HG02884 (cell line): Measurements from ENCODE around the gene HGFAC.

Source experiments
- ATAC-seq: cut with Tn5 transposase; IDR thresholded peaks from one replicate; pipeline ENCODE4 v1.9.1; 2021; ENCODE audit warnings: mild to moderate bottlenecking, moderate library complexity; ENCODE audit not compliant: unreplicated experiment

HGFAC gene

DNA sequence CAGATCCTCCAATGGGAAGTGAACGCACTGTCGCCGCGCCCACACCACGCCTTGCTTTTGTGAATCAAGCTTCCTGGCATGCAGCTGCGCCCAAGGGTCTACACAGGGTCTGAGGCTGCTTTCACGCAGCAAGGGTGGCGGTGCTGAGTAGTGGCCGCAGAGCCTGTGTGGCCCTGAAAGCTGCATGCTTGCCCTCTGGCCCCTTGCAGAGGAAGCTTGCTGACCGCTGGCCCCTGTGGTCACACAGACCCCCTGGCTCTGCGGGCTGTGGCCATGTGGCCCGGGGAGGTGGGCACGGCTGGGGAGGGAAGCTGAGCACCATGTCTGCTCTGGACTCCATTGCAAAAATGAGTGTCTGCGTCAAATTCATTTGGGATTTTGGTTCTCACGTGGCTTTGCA, 30.1 kb downstream of the HGFAC start:
- ATAC-seq, result no peak

DNA sequence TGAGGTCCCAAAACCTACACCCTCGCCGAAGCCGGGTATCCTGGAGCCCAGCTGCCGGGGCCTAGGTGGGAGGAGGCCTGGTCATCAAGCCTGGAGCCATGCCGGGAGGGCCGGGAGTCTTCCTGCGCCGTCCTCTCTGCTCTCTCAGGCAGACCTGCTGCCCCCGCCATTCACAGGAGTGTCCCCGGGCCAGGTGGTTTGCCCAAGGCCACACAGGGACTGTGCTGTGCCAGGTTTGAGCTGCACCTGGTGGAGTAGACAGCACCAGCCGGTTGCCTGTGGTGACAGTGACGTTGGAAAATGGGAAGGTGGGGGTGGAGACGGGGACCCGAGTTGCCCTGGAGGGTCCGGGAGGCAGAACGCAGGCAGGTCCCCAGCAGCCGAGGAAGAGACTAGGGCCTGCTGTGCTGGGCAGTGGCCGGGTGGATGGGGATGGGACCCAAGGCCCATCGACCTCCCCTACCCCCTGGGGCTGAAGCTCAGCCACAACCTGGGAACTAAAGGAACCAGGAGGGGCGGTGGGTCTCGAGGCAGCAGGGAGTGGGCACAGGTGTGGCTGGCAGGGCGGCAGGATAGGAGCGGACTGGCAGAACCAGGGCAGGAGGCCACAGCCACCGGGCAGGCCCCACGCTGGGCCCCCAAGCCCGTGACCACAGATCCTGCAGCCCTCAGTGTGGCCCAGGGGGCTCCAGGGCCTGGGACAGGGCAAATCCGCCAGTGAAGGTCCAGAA, 30.8 kb downstream of the HGFAC start:
- no peak for ATAC-seq

DNA sequence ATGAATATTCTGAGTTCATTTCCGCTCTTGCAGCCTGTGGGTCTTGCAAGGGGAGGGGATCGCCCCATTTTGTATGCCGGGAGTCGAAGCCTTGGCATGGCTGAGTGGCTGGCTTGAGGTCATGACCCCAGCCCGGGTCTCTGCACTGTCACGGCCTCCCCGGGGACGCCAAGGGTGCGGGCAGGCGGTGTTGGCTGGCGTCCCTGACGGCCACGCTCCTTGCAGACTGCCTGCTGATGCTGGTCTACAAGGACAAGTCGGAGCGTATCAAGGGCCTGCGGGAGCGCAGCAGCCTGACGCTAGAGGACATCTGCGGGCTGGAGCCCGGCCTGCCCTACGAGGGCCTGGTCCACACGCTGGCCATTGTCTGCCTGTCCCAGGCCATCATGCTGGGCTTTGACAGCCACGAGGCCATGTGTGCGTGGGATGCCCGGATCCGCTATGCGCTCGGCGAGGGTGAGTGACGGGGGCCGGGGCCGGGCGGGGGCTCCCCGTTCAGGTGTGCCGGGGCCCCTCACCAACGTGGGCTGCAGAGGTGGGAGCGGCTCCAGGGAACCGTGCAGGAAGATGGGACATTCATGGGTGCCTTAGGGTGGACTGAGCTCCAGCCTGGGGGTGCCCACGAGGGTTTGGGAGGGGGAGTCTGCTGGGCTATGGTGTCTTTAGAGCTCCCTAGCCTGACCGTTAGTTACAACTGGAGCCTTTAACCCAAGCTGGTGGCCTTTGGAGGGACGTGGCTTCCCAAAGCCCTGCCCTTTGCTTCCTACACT, 31.6 kb downstream of the HGFAC start:
- ATAC-seq, result no peak

DNA sequence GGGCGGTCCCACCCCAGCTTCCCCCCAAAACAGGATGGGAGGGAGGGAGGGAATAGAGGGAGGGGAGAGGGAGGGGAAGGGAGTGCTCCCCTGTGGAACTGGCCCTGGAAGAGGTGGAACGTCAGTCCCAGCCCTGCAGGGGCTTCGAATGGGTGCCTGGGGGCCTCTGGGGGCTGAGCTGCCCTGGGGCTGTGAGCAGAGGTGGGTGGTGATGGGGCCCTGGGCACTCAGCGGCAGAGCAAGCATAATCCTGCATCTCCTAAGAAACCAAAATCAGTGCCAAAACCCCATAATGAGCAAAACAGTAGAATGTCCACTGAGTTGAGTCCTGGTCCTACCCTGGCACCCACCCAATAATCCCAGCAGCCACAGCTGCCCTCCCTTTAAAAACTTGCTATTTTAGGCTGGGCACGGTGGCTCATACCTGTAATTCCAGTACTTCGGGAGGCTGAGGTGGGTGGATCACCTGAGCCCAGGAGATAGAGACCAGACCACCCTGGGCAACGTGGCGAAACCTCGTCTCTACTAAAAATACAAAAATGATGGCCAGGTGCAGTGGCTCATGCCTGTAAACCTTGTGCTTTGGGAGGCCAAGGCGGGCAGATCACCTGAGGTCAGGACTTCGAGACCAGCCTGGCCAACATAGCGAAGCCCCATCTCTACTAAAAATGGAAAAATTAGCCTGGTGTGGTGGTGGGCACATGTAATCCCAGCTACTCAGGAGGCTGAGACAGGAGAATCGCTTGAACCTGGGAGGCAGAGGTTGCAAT, 32.4 kb downstream of the HGFAC start:
- ATAC-seq, result no peak

DNA sequence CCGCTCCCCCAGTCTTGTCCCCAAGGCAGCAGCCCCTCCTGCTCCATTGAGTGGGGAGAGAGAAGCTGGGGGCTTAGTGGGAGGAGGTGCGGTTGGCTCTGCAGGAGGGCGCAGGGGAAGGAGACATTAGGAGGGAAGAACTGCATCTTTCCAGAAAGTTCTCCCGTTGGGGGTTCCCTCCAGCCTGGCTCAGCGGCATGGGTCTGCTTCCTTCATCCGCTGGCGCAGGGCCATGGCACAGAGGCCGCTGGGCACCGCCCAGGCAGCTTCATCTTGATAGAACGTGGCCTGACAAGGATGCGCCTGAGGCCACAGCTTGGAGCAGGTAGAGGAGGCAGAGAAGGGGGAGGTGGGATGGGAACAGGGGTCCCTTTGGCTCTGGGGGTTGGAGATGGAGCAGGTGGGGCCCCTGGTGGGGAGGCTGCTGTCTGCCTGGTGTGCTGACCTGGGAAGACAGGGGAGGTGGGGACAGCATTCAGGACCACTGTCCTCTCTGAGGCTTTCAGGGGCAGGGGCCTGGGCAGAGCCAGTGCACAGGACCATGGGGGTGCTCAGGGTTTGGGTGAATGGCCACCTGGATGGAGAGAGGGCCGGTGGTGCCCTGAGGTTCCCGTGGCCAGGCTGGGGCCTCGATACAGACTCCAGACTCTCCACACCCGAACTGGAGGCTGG, 33.4 kb downstream of the HGFAC start:
- ATAC-seq, result no peak

DNA sequence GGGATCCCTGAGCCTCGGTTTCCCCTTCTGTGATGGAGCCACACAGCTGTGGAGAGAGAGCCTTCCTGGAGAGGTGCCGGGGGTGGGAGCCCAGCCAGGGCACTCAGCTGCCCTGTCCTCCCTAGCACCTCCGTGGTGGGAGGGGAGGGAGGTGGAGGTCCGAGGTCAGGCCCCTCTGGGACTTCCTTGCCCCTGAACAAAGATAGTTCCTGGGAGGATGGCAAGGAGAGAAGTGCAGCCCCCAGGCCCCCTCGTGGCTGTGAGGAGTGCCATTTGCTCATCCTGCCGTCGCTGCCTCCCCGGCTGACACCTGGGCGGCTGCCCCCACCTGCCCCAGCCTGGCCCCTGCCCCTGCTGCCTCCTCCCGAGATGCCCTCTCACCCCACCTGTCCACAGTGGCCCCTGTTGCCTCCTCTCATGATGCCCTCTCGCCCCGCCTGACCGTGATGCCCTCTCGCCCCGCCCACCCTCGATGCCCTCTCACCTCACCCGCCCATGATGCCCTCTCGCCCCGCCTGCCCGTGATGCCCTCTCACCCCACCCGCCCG, 34.0 kb downstream of the HGFAC start:
- ATAC-seq, result no peak

DNA sequence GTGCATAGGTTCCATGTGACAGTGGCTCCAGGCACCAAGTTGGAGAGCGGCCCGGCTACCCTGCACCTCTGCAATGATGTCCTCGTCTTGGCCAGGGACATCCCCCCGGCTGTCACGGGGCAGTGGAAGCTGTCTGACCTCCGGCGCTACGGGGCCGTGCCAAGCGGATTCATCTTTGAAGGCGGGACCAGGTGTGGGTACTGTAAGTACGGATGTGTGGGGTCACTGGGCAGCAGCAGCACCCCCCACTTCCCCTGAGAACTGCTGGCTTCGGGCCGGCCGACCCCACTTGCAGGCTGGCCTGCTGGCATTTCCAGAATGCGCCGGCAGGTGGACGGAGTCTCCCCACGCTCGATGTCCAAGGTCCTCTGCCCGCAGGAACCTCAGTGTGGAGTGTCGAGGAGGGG, 34.6 kb downstream of the HGFAC start:
- ATAC-seq, result no peak

DNA sequence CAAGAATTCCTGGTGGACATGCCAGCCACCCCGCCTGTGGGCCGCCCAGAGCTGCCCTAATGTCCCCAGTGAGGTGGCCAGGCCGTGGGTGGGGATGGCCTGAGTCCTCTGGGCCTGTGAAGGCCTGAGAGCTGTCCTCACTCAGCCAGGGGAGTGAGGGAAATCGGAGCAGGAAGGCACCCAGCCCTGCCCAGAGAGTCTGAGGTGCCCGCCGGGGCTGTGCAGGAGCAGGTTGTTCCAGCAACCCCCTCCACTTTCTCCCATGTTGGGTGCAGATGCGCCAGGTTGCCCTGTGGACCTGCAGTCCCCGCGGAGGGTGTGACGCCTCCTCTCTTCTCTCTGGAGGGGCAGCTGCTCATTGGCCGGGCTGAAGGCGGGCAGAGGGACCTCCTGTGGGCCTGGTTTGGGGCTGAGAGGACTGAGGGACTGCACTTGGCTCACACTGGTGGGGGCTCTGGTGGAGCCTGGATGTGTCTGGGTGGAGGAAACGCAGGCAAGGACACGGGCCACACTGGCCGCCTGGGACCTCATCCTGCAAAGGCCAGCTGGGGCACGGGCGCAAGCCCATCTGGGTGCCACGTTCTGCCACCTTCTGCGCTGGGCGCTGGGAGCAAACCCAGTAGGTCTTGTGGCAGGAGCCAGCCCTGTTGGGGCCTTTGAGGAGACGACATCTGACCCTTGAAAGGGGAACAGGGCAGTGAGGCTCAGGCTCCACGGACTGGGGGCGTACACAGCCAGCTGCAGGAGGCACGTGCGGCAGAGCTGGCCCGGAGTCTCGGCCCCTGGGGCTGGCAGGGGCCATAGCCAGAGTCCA, 35.4 kb downstream of the HGFAC start:
- ATAC-seq, result no peak

DNA sequence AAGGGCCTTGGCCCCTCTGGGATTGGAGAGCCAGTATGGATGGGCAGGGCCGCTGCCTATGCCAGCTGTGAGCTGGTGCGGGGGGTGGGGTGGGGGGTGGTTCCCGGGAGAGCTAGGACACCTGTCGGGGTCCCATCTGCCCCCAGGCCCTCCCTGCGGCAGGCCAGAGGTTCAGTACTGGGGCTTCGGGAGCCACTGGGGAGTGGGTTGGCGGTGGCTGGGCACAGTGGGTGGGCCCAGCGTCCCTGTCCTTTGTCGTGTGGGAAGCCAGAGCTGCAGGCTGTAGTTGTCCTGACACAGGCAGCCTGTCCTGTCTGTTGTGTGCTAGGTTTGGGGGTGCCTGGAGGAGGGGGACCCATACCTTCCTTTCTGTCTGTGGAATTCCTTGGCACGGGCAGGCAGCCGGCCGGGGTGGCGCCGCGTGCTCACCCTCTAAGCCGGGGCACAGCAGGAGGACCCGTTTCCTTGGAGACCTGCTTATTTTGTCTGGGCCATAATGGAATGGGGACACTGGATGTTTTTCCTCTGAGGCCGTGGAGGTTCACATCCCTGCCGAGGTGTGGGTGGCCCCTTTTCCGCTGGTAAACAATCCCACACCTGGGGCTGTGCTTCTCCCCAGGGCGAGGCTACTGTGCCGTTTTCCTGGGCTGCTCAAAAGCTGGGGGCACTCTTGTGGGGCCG, 36.1 kb downstream of the HGFAC start:
- no peak for ATAC-seq

DNA sequence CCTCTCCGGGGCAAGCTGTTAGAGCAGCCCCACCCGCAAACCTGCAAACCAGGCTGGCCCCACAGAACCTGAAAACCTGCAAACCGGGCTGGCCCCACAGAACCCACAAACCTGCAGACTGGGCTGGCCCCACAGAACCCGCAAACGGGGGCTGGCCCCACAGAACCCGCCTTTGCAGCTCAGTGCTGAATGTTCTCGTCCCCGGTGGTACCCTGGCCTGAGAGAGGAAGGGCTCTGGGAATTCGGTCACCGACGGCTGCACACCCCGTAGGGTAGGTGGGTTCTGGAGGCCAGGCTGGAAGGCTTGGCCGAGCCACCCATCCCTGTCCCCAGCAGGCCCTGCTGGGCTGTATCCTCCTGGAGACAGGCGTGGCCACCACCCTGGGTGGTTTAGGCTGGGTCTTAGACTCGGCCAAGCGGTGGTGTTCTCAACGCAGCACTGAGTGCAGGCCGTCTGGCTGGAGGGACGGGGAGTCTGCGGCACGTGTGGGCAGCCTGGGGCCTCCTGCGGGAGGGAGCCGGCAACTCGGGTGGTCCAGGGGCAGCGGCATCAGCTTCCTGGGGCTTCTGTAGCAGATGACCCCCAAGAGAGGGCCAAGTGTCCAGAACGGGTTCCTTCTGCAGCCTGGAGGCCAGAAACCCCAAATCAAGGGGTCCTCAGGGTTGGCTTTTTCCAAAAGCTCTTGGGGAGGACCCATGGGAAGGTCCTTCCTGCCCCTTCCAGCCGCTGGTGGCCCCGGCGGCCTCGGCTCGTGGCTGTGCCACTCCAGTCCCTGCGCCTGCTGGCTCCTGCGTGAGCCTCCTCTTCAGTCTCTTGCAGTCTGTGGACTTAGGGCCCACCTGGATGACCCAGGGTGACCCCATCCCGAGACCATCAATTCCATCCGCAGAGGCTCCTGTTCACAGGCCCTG, 36.9 kb downstream of the HGFAC start:
- no peak for ATAC-seq

DNA sequence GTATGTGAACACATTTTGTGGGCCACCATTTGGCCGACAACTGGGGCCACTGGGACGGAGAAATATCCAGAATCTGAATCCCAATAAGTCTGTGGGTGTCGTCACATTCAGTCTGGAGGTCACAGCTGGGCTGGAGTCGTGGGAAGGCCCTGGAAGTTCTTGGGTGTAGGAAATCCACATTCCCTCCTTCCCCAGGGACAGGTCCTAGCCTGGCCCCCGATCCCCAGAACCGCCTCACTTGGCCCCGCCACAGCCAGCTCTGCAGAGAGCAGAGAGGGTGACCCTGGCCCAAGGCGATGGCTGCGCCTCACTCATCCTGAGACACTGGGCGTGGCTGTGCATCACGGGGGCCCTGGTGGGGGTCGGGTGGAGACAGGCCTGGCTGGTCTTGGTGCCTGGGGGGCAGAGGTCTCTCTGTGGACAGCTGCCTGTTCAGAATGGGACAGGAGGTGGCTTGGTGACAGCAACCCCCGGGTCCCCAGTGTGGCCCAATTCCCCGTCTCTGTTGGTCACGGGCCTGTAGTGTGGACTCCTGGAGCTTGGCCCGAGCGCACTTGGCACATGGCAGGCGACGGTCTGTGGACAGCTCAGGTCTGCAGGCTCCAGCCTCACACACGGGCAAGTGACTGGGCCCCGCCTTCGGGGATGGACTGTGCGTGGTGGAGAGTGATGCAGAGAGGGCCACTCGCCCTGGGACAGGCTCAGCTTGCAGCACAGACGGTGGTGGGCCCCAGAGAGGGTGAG, 37.8 kb downstream of the HGFAC start:
- no peak for ATAC-seq

DNA sequence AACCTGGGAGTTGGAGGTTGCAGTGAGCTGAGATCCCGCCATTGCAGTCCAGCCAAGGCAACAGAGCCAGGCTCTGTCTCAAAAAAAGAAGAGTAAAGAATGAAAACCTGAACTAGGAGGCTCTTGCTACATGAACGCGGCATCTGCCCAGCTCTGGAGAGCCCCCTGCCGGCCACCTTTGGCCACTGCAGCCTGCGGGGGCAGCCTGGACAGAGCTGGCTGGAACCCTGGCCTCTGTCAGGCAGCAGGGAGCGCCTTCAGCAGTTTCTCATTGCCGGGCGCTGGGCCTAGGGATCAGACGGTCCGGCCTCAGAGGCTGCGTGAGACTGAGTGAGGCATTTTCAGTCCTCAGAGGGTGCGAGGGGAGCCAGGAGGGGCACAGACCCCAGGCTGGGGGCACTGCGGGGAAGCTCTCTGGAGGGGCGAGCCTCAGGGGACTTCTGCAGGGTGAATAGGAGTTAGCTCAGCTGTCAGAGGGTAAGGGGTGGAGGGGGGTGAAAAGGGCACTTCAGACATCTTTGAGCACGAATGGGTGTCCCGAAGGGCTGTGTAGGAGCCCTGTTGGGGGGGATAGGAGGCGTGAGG, 38.9 kb downstream of the HGFAC start:
- no peak for ATAC-seq

DNA sequence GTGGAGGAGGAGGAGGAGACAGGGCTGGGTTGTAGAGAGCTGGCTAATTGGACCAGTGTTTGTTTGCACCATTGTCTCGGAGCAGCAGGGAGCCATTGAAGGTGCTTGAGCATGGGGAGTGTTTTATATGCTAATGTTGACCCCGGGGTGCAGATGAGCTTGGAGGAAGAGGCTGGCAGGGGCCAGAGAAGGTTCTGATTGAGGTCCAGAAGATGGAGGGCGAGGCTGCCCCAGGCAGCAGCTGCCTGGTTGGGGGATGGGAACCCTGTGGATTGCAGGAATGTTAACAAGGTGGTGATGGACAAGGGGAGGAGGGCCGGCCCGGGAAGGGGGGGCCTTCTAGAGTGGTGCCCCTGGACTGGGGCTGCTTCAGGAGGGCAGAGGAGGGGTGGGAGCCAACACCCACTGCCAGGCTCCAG, 39.4 kb downstream of the HGFAC start:
- no peak for ATAC-seq

DNA sequence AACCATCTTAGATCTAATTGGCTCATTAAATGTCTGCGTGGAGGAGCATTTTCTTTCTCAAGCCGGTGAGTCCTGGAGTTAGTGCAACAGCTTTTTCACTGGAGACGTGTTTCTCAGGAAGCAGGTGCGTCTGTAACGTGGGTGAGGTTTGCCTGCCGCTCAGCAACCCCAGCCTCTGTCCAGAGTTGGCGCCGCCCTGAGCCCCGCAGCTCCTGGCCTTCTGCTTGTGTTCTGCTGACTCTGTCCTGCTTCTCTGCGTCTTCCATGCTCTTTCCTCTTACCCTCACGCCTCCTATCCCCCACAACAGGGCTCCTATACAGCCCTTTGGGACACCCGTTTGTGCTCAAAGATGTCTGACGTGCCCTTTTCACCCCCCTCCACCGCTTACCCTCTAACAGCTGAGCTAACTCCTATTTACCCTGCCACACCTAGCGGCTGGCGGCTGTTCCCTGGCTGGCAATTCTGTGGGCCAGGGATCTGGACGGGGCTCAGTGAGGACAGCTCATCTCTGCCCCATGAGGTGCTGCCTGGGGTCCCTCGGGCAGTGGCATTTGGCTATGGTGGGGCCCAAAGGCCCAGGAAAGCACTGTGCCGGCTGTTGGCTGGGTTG, 40.1 kb downstream of the HGFAC start:
- ATAC-seq, result no peak

DNA sequence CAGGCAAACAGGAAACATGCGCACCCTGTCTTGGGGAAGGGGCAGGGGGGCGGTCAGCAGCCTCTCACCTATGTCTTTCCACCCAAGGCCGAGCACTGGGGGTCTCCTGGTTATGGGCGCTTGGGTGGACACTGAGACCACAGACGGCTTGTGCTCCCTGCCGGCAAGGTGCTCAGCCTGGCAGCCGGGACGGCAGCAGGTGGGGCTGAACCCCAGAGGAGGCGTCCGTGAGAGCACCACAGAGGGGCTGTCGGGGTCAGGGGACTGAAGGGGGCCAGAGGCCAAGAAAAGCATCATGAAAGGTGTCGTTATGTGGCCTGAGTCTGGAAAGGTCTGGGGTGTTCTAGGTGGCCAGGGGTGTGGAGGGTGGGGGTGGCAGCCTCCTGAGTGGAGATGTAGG, 40.9 kb downstream of the HGFAC start:
- ATAC-seq, result no peak

DNA sequence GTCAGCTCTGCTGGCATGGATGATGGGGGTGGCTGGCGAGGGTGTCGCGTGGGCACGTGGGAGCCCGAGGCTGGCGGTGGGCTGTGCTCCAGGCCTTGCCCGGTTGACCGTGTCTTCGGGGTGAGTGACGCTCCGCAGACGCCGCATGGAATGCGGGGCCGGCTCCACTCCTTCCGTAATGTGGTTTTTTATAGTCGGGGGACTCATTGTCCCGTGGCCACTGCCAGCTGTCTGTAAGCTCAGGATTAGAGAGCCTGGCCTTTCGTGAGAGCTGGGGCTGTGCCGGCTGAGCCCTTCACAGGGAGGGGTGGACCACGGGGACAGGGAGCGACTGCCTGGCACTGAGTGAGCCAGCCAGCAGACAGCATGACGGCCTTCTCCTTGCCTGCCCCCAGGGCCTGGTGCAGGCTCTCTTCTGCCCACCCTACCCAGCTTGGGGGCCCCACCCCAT, 41.7 kb downstream of the HGFAC start:
- ATAC-seq, result no peak
